Gastroesophageal sphincter (tissue), 3 donors: ENCODE results near the gene ARHGAP44.

ENCODE experiments used
- CTCF ChIP-seq, 4 experiments: fragments of 200-600 bp in 2 of 4; fragments of 450-650 bp in 2 of 4; sonication (generic) in 1 of 4; IDR thresholded peaks; one replicate each; pipeline ENCODE4 v1.5.1; 2017 to 2019; ENCODE audit warnings: antibody characterized with exemption in 4 of 4, mild to moderate bottlenecking in 2 of 4, moderate library complexity in 2 of 4
- POLR2A ChIP-seq, 2 donors: fragments of 450-650 bp; IDR thresholded peaks; one replicate each; pipeline ENCODE4 v1.6.1; 2017; ENCODE audit warnings: antibody characterized with exemption in 2 of 2, mild to moderate bottlenecking in 2 of 2, moderate library complexity in 1 of 2

- TF ChIP-seq CTCF (IDR thresholded peaks at IDR 0.05) = no peak
- no peak for TF ChIP-seq POLR2A (IDR thresholded peaks at IDR 0.05)
Measured at GRCh38 chr17:12996941-12997340, 207.6 kb downstream of the ARHGAP44 start.
